GM19397 (cell line): Measurements from ENCODE around the gene VDAC1.

Source experiments
- ATAC-seq: cut with Tn5 transposase; IDR thresholded peaks from one replicate; pipeline ENCODE4 v1.9.1; 2021; ENCODE audit warnings: mild to moderate bottlenecking, moderate library complexity; ENCODE audit not compliant: unreplicated experiment

Gene VDAC1

GRCh38 chr5:134025786-134026185, 21.0 kb upstream of the VDAC1 start:
- no peak for ATAC-seq

- no peak for ATAC-seq
Measured at GRCh38 chr5:134024811-134025210, 20.0 kb upstream of the VDAC1 start.

GRCh38 chr5:134022333-134022732, 17.6 kb upstream of the VDAC1 start:
- no peak for ATAC-seq

DNA sequence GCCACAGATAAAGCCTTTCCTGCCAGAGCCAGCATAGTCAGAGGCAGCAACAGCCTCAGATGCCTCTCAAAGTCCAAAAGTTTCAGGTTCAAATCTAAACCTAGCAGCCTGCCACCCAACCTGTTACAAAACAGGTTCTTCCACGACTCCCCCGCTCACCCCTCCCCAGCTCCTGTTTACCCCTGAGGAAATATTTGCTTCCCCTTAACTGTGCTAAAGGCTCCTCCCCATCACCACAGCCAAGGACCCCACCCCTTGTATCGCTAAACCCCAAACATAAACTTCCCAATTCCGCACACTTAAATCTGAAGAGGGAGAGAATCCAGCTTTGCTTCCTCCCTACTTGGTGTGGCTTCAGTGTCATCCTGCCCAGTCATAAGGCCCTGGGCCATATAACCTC, 15.4 kb upstream of the VDAC1 start:
- no peak for ATAC-seq

DNA sequence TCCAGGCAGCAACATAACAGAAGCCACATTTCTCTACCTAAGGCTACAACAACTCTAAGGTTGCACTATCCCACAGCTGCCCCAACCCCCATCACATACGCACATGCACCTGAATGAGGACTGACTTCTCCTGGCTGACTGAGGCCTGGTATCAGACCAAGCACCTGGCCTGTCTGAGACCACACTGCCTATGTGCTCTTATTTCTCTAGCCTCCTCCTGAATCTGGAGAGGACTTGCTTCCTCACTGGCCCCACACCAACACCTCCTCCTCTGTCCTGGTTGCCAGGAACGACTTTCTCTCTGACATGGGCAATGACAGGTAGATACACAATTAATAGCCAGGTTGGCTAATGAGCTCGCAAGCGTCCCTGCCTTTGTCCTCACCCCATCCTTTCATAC, 14.9 kb upstream of the VDAC1 start:
- no peak for ATAC-seq

DNA sequence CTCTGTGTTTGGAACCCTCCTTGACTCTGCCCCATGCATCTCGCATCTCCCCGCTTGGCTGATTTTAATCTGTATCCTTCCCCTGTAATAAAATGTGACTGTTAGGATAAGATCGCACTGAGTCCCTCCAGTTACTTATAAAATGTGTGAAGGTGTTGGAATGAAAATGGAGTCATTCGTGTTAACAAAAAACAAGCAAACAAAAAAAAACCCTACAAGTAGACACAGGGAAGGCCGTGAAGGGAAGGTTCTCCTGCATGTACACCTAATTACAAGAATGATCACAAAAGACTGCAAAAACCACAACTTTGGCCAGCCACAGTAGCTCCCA, 14.2 kb upstream of the VDAC1 start:
- ATAC-seq, result no peak

DNA sequence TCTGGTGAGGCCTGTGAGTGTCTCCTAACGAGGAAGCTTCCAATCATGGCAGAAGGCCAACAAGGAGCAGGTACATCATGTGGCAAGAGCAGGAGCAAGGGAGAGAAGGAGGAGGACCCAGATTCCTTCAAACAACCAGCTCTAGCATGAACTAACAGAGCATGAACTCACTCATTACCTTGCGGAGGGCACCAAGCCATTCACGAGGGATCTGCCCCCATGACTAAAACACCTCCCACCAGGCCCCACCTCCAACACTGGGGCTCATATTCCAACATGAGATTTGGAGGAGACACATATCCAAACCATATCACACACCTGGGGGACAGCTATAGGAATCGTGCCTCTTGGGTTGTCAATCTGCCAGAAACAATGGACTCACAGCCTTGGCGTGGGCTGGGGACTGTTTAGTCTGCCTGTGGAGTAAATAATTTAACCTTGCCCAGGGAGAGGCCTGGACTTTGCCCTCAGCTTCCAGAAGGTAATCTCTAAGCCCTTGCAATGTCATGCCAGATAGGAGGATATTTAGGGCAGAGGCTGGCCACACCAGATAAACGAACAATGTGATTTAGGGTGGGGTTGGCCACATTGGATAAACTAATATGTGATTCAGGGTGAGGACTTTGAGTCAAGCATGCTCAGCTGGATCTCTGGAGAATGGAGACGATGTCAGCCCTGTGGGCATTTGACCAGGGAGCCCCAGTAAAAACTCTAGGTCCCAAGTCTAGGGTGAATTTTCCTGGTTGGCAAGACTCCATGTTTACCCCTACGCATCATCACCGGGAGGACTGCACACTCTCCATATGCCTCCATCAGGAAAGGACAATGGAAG, 13.6 kb upstream of the VDAC1 start:
- no peak for ATAC-seq

DNA sequence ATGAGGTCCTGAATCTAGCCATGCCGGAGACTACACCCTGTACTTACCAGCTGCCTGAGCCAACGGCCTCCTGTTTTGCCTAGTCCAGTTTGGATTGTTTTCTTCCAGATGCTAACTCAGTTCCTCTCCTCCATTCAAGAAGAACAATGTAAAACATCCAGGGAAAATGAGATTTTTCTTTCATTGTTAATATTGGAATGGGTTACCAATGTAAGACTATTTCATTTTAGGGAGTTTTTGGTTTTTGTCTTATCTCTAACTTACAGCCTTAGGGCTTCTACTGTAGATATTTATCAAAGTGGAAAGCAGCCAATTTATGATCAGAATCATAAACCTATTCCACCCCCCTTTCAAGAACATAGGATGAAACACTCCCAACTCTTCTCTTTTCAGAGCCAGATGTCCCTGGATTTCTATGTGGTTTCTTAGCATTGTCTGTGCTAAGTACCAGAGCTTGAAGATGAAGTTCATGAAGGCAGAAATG, 3.5 kb upstream of the VDAC1 start:
- no peak for ATAC-seq

DNA sequence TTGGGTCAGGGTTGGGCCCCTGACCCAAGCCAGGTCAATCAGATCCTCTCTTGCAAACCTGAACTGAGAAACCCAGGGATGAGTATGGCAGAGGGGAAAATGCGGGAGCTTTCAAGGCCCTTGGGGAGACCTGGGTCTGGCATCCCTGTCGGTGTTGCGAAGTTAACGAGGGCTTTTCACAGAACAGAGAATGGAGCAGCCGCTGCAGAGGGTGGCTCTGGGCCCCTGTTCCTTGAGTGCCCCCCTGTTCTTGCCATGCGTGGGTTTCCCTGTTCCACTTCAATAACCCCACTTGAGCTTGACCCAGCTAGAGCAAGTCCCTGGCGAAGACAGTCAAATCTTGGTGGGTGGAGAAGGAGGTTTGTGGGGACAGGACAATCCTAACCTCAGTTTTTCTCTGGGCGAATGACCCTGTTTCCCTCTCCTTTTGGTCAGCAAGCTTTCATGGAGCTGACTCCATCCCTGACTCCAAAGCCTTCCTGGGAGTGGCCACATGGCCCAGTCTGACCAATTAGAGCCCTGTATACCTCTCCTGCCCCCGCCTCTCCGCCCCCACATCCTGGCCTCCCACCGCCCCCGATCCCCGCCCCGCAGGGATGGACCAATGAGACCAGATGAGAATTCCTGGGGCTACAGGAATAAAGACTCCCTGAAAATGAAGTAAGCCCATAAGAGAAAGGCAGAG, 2.9 kb upstream of the VDAC1 start:
- ATAC-seq, result no peak

GRCh38 chr5:134006115-134006514, 1.3 kb upstream of the VDAC1 start:
- ATAC-seq, result no peak

DNA sequence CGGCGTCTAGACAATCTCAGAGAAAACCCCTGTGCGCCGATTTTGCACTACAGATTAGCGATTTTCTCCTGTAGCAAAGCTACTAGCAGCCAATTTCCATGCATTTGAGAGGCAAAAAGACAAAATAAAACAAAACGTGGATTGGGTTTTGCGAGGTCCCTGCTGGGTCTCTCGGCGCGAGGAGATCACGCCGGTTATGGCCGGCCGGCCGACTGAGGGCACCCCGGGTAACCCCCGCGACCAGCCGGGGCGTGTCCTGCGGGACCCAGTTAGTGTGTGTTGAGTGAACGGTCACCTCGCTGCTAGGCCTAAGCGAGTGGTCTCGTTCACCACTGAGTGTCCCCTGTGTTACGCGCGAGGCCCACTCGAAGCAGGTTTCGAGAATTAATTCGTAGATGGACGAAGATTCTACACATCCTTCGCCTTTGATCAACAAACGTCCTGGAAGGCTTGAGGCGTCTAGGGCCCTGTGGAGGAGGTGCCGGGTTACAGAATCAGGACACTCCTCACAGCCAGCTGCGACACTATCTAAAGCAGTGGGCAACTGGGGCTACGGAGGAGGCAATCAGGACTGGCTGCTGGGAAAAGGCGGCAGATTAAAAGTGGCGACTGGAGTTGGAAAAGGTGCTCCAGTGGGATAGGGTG, 764 bp upstream of the VDAC1 start:
- no peak for ATAC-seq

DNA sequence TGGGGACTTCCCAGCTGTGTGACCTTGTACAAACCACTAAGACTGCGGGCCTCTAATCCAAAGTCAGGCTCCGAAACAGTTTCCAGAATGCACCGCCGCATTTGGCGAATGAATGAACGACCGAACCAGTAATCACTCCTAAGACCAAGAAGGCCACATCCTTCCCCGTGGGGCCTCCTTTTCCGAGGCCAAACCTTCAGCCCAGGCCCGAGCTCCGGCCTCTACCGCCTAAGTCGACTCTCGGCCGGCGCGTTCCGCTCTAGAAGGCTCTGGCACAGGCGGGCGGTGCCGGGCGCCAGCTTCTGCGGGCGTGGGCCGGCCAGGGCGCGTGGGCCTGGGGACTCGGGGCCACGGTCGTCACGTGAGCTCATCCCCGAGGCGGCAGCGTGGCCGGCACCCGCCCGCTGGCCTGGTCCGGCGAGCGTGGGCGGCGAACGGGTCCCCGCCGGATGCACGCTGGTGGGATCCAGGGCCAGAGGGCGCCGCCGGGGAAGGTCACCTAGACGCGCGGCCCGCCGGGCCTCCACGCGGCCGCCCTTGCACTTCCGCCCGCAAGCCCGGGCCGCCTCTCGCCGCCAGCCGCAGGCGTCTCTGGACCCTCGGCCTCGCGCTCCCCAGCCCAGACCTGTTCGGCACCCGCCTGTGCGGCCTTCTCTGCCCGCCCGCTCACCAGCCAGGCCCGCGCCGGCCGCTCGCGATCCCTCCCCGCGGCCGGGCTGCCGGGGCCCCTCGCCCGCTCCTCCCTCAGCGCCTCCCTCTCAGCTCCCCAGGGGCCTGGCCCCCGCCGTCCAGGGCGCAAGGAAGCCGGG, 754 bp downstream of the VDAC1 start:
- ATAC-seq, result peak; percentile 38

GRCh38 chr5:134003064-134003816, 1.5 kb downstream of the VDAC1 start:
- ATAC-seq, result no peak

- ATAC-seq, result no peak
Measured at GRCh38 chr5:134001938-134002731, 2.6 kb downstream of the VDAC1 start.

DNA sequence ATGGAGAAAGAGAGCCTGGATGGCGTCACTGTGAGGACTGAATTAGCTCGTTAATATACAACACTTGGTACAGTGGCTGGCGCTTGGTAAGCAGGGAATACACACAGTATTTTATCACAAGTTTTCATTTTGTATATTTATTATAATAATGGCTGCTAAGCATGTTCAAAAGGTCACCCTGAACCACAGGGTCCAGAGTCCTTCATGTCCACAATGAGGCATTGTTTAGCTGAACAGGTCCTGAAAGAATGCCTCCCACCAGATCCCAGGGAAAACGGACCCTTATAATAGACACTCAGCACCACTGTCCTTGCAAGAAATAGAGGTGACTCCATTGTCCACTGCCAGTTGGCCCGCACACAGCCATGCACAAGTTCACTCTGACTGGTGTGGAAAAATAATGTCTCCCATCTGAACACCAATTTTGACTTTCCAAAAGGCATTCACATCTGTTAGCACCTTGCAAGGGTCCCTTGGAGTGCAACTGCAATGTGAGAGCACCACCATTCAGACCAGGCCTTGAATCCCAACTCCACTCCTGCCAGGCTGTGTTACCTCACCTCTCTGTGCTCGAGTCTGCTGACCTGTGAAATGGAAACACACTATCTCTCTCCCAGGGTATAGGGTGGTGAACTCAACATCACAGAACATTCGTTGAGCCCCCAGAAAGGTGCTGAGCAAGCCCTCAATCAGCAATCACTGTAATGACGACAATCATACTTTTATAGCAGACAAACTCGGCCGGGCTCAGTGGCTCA, 3.9 kb downstream of the VDAC1 start:
- ATAC-seq, result no peak

- ATAC-seq, result no peak
Measured at GRCh38 chr5:134000091-134000511, 4.7 kb downstream of the VDAC1 start.

DNA sequence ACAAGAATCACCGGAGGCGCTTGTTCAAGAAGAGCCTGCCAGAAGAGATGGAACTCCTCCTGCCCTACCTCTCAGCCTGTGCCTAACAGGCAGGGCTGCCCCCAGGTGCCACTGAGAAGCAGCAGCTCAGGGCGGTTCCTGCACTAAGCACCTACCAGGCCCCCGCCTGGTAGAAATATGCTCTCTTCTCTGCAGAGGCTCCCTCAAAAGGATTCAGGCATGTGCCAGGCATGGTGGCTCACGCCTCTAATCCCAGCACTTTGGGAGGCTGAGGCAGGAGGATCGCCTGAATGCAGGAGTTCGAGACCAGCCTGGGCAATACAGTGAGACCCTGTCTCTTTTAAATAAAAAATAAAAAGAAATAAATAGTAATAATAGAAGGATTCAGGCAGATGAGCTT, 6.0 kb downstream of the VDAC1 start:
- no peak for ATAC-seq

- no peak for ATAC-seq
Measured at GRCh38 chr5:133998042-133998441, 6.7 kb downstream of the VDAC1 start.
